ENCODE measurements around the gene VPS8. TPM values are rescaled to one million over a fixed set of nuclear protein-coding genes. Genes with fewer than 3 reads are reported as not detected.
"Not testable (repeated sequence)": the region's sequence is repeated elsewhere in the genome, so short reads cannot be mapped to it uniquely, and the experiment has no call there.

VPS8 gene
- total and polyA plus RNA-seq, 2 of the 8 experiments (the other 6 are each of a cell fraction or from before 2014, with no cell fraction given): 13.0 to 41.0 TPM

DNA sequence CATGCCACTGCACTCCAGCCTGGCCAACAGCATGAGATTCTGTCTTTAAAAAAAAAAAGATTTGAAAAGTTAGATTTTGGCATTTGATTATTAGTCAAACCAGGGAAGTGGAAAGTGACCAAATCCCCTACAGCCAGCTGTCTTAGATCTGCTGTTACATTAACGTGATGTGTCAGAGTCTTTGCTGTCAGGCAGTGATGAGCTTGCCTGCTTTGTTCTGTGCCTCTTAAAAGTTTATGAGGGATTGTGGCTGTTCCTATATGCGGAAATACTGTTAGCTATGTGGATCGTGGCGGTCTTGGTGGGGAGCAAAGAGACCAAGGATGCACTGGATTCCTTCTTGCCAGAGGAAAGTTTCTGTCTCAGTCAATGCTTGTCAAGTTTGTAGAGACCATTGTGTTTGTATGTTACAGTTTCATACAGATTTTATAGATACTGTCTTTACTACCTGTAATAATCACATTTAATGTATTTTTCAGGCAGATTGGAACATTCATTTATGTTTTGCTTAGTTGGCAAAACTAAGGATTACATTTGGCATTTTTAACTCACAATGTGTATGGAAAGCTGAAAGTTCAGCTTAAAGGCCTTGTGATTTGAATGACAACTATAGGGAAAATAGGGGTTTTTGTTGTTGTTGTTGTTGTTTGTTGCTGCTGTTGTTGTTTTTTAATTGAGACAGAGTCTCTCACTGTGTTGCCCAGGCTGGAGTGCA is 137.4 kb downstream of the VPS8 start (continued):
- no peak for TF ChIP-seq RXRA (IDR thresholded peaks at IDR 0.05; ENCODE audit: insufficient read depth, low read depth, low read length)

- H3K4me3 ChIP-seq (ENCODE audit: extremely low read depth in 1 of 4, insufficient read depth in 2 of 4, low read depth in 3 of 4, low read length in 4 of 4); H2BK120ac ChIP-seq (replicated peaks; ENCODE audit: low read depth, low read length); H3K4ac ChIP-seq (replicated peaks; ENCODE audit: insufficient read length, low read depth, low read length); DNase-seq (ENCODE audit: low read depth in 1 of 2, low spot score in 2 of 2); H2AFZ ChIP-seq (ENCODE audit: low read length); H3K4me2 ChIP-seq (ENCODE audit: insufficient read depth in 1 of 2, low read depth in 2 of 2, low read length in 2 of 2); H3K14ac ChIP-seq (ENCODE audit: insufficient read length); H4K8ac ChIP-seq (ENCODE audit: extremely low read depth, insufficient read depth, low read length); H2BK12ac ChIP-seq (ENCODE audit: low read depth, low read length); H3K56ac ChIP-seq (replicated peaks; ENCODE audit: insufficient read length, low read depth, low read length); H2BK20ac ChIP-seq (ENCODE audit: low read length); H3K79me1 ChIP-seq (ENCODE audit: low read depth, low read length); H3K9me3 ChIP-seq (ENCODE audit: insufficient read depth in 2 of 2, low read depth in 1 of 2, low read length in 1 of 2); H4K20me1 ChIP-seq (replicated peaks in 1 of 2; ENCODE audit: control insufficient read depth in 1 of 2, insufficient read depth in 2 of 2, low read length in 2 of 2); H3K23ac ChIP-seq (ENCODE audit: insufficient read length); H3K36me3 ChIP-seq (ENCODE audit: control insufficient read depth in 2 of 4, insufficient read depth in 4 of 4, low read length in 3 of 4); H4K91ac ChIP-seq (replicated peaks; ENCODE audit: insufficient read length, low read length); H2BK15ac ChIP-seq (ENCODE audit: low read length); H3K9ac ChIP-seq (replicated peaks in 1 of 4; ENCODE audit: extremely low read depth in 1 of 4, low read depth in 3 of 4, low read length in 3 of 4); POLR2A ChIA-PET (ENCODE audit: partially characterized antibody); H4K5ac ChIP-seq (ENCODE audit: insufficient read length, low read depth, low read length); H2AK5ac ChIP-seq (ENCODE audit: low read depth, low read length); H2BK5ac ChIP-seq (ENCODE audit: low read depth, low read length); H3K27me3 ChIP-seq (replicated peaks in 1 of 4; ENCODE audit: control insufficient read depth in 3 of 4, extremely low read depth in 1 of 4, insufficient read depth in 3 of 4, low read length in 3 of 4); H3K79me2 ChIP-seq (ENCODE audit: control insufficient read depth in 1 of 2, insufficient read depth in 2 of 2, low read length in 2 of 2); FAIRE-seq; H3K27ac ChIP-seq (ENCODE audit: low read depth, low read length); H3K18ac ChIP-seq (ENCODE audit: extremely low read depth, low read length); H3K23me2 ChIP-seq (ENCODE audit: low read depth, low read length): not testable (repeated sequence)
- peaks cover 2 to 11% (median 6%) of the 10 kb centered on the region in 4 experiments; a peak in 6 of 7 replicates for H3K4me1 ChIP-seq (replicated peaks in 1 of 4; ENCODE audit: control insufficient read depth in 3 of 4, insufficient read depth in 4 of 4, low read length in 3 of 4)
- CTCF ChIA-PET (ENCODE audit: partially characterized antibody): interaction anchor here (0.6 kb wide), 1 partner anchor 306 kb away, joined by 3 read pairs; no protein-coding TSS in a partner anchor
- 82% methylated on average over 1 of the region's 1 CpG; no CpG with 5 or more reads in 1 of the 2 experiments for WGBS, 2 experiments (ENCODE audit: extremely low coverage in 1 of 2, insufficient coverage in 1 of 2, insufficient read length in 1 of 2, insufficient replicate concordance in 2 of 2, low coverage in 1 of 2, low lambda C conversion rate in 2 of 2, missing lambda C conversion rate in 1 of 2)
Measured at GRCh38 chr3:184950816-184951215, 138.8 kb downstream of the VPS8 start.
